Parietal lobe (tissue), 2 donors: ENCODE measurements around the gene RAB40B. TPM values are rescaled to one million over a fixed set of nuclear protein-coding genes. Genes with fewer than 3 reads are reported as not detected.

Experiments
- small RNA-seq: library from RNA; depleted of rRNA; stranded (forward); fragments of <200 nt; gene quantifications from one replicate; pipeline ENCODE3, GENCODE V24; 2014; ENCODE audit warnings: low replicate concordance
- total RNA-seq: library from RNA; depleted of rRNA; stranded (reverse); fragments of >200 nt; gene quantifications from one replicate; pipeline ENCODE4 v1.2.3, GENCODE V29; 2014

Gene RAB40B, protein sequence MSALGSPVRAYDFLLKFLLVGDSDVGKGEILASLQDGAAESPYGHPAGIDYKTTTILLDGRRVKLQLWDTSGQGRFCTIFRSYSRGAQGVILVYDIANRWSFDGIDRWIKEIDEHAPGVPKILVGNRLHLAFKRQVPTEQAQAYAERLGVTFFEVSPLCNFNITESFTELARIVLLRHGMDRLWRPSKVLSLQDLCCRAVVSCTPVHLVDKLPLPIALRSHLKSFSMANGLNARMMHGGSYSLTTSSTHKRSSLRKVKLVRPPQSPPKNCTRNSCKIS
- total RNA-seq = 16.3 TPM

GRCh38 chr17:82698065-82698973 lies at the start of gene RAB40B:
Gene RAB40B (minus strand): TSS chr17:82698698. CDS start chr17:82698596, 102 bp downstream.

GRCh38 chr17:82734987-82735866 lies 36.7 kb upstream of the RAB40B start, which contains the start of gene FN3K:
Gene FN3K (plus strand): TSS chr17:82735615. CDS start chr17:82735637, 22 bp downstream.

DNA sequence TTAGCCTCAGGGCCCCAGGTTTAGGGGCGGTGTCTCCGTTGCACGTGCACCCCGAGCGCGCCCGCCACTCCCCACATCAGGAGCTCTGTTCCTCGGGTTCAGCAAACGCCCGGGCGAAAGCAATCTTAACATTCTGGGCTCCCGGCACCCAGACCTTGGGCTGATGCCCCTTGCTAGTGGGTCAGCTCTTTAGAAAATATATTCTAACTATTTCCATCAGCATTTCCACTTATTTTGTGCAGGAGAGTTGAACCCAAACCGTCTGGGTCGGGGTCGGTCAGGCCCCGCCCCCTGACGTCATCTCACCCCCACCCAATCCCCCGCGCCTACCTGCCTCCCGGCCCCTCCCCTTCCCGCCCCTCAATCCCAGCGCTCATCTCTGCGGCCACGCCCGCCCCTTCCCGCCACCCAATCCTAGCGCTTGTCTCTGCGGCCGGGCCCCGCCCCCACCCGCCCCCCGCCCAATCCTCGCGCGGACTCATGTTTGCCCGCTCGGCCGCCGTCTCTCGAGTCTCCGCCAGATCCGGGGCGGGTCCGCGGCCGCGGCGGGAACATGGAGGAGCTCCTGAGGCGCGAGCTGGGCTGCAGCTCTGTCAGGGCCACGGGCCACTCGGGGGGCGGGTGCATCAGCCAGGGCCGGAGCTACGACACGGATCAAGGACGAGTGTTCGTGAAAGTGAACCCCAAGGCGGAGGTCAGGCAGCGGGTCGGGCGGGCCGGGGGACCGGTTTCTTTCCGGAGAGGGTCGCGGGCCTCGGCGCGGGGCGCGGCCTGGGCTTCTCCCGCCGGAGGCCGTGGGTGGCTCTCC lies 17.9 kb upstream of the RAB40B start, which contains the start of gene FN3KRP:
Gene FN3KRP, plus strand, starts transcription at position 504 of the 808 bp plus-strand sequence. Its CDS starts 50 bp downstream, at position 554.

GRCh38 chr17:82648165-82648668 lies 50.3 kb downstream of the RAB40B start, which contains the start of gene WDR45B:
Gene WDR45B (minus strand): TSS chr17:82648444. CDS start chr17:82648340, 104 bp downstream.

Small RNAs within 50 kb of the gene (small RNA-seq; reads per million reads assigned to genes)
- not detected for gene MIR4525

Other genes with a start within 250 kb of the RAB40B start
- 35.4 TPM for gene CYBC1, start 247.9 kb downstream of the RAB40B start, total RNA-seq
- gene NARF, start 240.0 kb downstream of the RAB40B start, total RNA-seq = 78.6 TPM
- gene FOXK2, start 179.0 kb downstream of the RAB40B start, total RNA-seq = 64.5 TPM
- gene WDR45B, start 50.3 kb downstream of the RAB40B start, total RNA-seq = 57.9 TPM
- 22.5 TPM for gene FN3KRP, start 18.0 kb upstream of the RAB40B start, total RNA-seq
- gene FN3K, start 36.9 kb upstream of the RAB40B start, total RNA-seq = 25.0 TPM
- 110 TPM for gene TBCD, start 53.4 kb upstream of the RAB40B start, total RNA-seq
- gene ZNF750, start 141.3 kb upstream of the RAB40B start, total RNA-seq = not detected